ENCODE results near the gene CORO6. TPM values are rescaled to one million over a fixed set of nuclear protein-coding genes. Genes with fewer than 3 reads are reported as not detected.

CORO6 gene
- total RNA-seq, 1 experiment from 2014 or later: 2.3 TPM

DNA sequence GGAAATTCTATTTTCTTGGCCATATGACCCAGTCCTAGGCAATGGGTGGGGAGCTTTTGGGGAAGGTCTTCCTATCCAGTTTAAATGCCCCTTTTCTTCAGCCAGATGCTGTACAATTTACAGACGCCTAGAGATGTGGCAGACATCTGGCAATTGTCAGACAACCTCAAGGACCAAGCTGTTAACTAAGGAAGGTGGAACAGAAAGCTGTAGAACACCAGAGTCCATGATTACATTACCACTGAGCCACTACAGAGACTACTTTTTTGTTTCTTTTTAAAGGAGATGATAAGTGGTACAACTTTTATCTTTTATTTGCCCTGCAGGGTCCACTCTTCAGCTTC is 21.1 kb upstream of the CORO6 start:
- no peak overlapping the region for H3K14ac ChIP-seq (ENCODE audit: insufficient read depth, low read length)
- WGBS (ENCODE audit: extremely low coverage, insufficient read length, low lambda C conversion rate): no CpG with 5 or more reads among the region's 1 CpG
- no peaks in the 10 kb centered on the region for H3K27me3 ChIP-seq (ENCODE audit: insufficient read depth, low read length)
- TF ChIP-seq CTCF (conservative IDR thresholded peaks at IDR 0.05): no peak
- no peak overlapping the region for H3K4me2 ChIP-seq (ENCODE audit: insufficient read depth, insufficient read length, low read length)
- no peaks in the 10 kb centered on the region; a peak in 1 of 7 replicates for H3K36me3 Mint-ChIP-seq (ENCODE audit: insufficient read depth in 1 of 3, low read depth in 3 of 3)
- no peak overlapping the region for H3K23ac ChIP-seq (ENCODE audit: insufficient read length, low read depth, low read length)
- H3K9me3 ChIP-seq (ENCODE audit: control insufficient read depth, low read depth, low read length): no peaks in the 10 kb centered on the region
- H3K9me3 Mint-ChIP-seq: no peaks in the 10 kb centered on the region
- no peak overlapping the region for H3K4me3 Mint-ChIP-seq
- H3K79me1 ChIP-seq (ENCODE audit: insufficient read depth, low read depth, low read length, poor library complexity, severe bottlenecking): no peaks in the 10 kb centered on the region
- no peak overlapping the region for H3T11ph ChIP-seq (ENCODE audit: low read length)
- H4K91ac ChIP-seq (ENCODE audit: insufficient read length, low read depth, low read length): no peak overlapping the region
- no peak overlapping the region for H4K5ac ChIP-seq (ENCODE audit: insufficient read length, low read depth, low read length)
- H2BK20ac ChIP-seq (ENCODE audit: low read depth, low read length, poor library complexity, severe bottlenecking): no peak overlapping the region
- no peak overlapping the region for H3K27ac Mint-ChIP-seq
- no peak overlapping the region for H2BK12ac ChIP-seq (ENCODE audit: insufficient read length, low read depth, low read length)
- no peak overlapping the region for H3K56ac ChIP-seq (ENCODE audit: insufficient read length, low read depth, low read length)
- no peak overlapping the region for H3K4ac ChIP-seq (ENCODE audit: low read depth, low read length)
- peaks cover 22 to 24% of the 10 kb centered on the region in 2 experiments for H3K4me1 Mint-ChIP-seq
- no peak overlapping the region for H2BK120ac ChIP-seq (ENCODE audit: low read depth, low read length, poor library complexity, severe bottlenecking)
- H2AFZ ChIP-seq (ENCODE audit: low read length): no peak overlapping the region
- DNase-seq: no peak
- no peaks in the 10 kb centered on the region for H3K79me2 ChIP-seq (ENCODE audit: insufficient read depth, low read length)
- H4K20me1 ChIP-seq (ENCODE audit: control insufficient read depth, insufficient read depth, insufficient read length): no peaks in the 10 kb centered on the region
- H2BK15ac ChIP-seq (ENCODE audit: low read depth, low read length): no peak overlapping the region
- no peak overlapping the region for H4K8ac ChIP-seq (replicated peaks; ENCODE audit: insufficient read length, low read depth, low read length)
- no peak overlapping the region for H3K27ac ChIP-seq (ENCODE audit: insufficient read length, low read depth, low read length)
- H3K4me1 ChIP-seq (ENCODE audit: insufficient read depth, low read length): 0 out of 2 replicates have a peak, but pooled peaks cover 2% of the 10 kb centered on the region
- H3K27me3 Mint-ChIP-seq (ENCODE audit: low read depth): no peaks in the 10 kb centered on the region
- no peak overlapping the region for H3K18ac ChIP-seq (ENCODE audit: insufficient read length, low read depth, low read length)
- no peak overlapping the region for H2BK5ac ChIP-seq (ENCODE audit: insufficient read length, low read length)
- no peak overlapping the region for H2AK5ac ChIP-seq (ENCODE audit: insufficient read length, low read length)
- no peak overlapping the region for H3K9ac ChIP-seq (ENCODE audit: extremely low read depth, insufficient read length, low read length)
- H3K23me2 ChIP-seq (ENCODE audit: insufficient read length, low read depth, low read length, poor library complexity, severe bottlenecking): no peaks in the 10 kb centered on the region
